HuH-7.5 (cell line): ENCODE data around the gene ALX3.
"Not testable (repeated sequence)": the region's sequence is repeated elsewhere in the genome, so short reads cannot be mapped to it uniquely, and the experiment has no call there.

Source experiments
- DNase-seq: peaks from one replicate; pipeline ENCODE4 v3.0.0; 2011; ENCODE audit warnings: low spot score

Gene ALX3

GRCh38 chr1:110089561-110090275, 19.2 kb upstream of the ALX3 start:
- no peak for DNase-seq

- no peak for DNase-seq
These were observed 18.4 kb upstream of the ALX3 start for GRCh38 chr1:110088739-110089316.

- DNase-seq = peak; percentile 78
These were observed 17.6 kb upstream of the ALX3 start for GRCh38 chr1:110087812-110088738.

GRCh38 chr1:110086961-110087360, 16.5 kb upstream of the ALX3 start:
- no peak for DNase-seq

GRCh38 chr1:110085671-110086070, 15.2 kb upstream of the ALX3 start:
- no peak for DNase-seq

GRCh38 chr1:110084227-110085078, 14.0 kb upstream of the ALX3 start:
- no peak for DNase-seq

GRCh38 chr1:110083866-110084226, 13.4 kb upstream of the ALX3 start:
- DNase-seq = no peak

- DNase-seq = no peak
These were observed 12.8 kb upstream of the ALX3 start for GRCh38 chr1:110083061-110083865.

GRCh38 chr1:110082477-110082876, 12.0 kb upstream of the ALX3 start:
- DNase-seq = no peak

GRCh38 chr1:110081061-110081460, 10.6 kb upstream of the ALX3 start:
- DNase-seq = no peak

GRCh38 chr1:110079995-110080394, 9.5 kb upstream of the ALX3 start:
- DNase-seq = not testable (repeated sequence)

- no peak for DNase-seq
These were observed 6.5 kb upstream of the ALX3 start for GRCh38 chr1:110076789-110077500.

- DNase-seq = no peak
These were observed 3.7 kb upstream of the ALX3 start for GRCh38 chr1:110074166-110074565.

GRCh38 chr1:110070282-110070669, 196 bp downstream of the ALX3 start:
- no peak for DNase-seq

GRCh38 chr1:110069404-110070281, 829 bp downstream of the ALX3 start:
- DNase-seq = no peak

- DNase-seq = no peak
These were observed 1.6 kb downstream of the ALX3 start for GRCh38 chr1:110068646-110069403.

- DNase-seq = no peak
These were observed 2.4 kb downstream of the ALX3 start for GRCh38 chr1:110067893-110068645.

GRCh38 chr1:110067479-110067892, 3.0 kb downstream of the ALX3 start:
- no peak for DNase-seq
